Tracheal epithelial cell (primary cell): ENCODE data around the gene SLC14A1. TPM values are rescaled to one million over a fixed set of nuclear protein-coding genes. Genes with fewer than 3 reads are reported as not detected.

Experiments used
- total RNA-seq: library from RNA; depleted of rRNA; stranded (reverse); fragments of >200 nt; gene quantifications from 2 replicates; pipeline ENCODE4 v1.2.1, GENCODE V29; 2014

Gene SLC14A1
- not detected in 2 replicates for total RNA-seq

DNA sequence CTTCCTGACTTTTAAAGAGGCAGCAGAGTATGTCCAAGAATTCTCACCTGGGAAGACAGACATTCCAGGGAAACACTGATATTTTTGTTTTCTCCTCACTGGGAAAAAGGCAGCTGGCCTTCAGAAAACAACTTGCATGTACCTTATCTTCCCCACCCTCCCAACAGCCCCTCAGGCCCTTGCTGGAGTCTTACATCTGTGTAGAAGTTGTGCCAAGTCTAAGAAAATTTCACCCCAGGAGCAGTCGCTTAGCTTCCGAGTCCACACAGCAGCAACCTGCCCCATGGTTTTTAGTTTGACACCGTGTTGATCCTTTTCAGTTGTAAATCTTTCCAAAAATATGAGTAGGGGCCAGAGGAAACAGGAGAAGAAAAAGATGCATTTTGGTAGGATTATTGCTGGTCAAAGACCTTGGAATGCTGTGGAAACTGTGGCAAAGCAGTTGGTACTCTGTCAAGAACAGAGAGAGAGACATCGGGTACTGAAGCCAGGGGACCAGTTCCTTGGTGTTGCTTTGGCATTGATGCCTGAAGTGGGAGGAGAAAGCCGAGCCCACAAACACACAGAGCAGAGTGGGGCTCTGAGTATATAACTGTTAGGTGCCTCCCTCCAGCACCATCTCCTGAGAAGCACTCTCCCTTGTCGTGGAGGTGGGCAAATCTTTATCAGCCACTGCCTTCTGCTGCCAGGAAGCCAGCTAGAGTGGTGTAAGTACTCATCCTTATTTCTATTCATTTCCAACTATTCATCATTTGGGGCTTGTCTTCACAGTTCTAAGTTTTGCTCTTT, at the start of gene SLC14A1:
SLC14A1 (plus strand) TSS at position 615 of the 789 bp plus-strand sequence. CDS start 6,140 bp downstream, outside the sequence.

Other genes with a start within 250 kb of the SLC14A1 start
- gene SLC14A2, start 108.7 kb upstream of the SLC14A1 start, total RNA-seq = not detected in 2 replicates
- 1.2 TPM in 1 of 2 replicates, not detected in the other for gene SIGLEC15, start 101.5 kb downstream of the SLC14A1 start, total RNA-seq
- 13.3 and 13.6 TPM in 2 replicates for gene EPG5, start 243.1 kb downstream of the SLC14A1 start, total RNA-seq